ENCODE data around the gene CDHR3.

Gene CDHR3

GRCh38 chr7:106029941-106030340, 66.9 kb downstream of the CDHR3 start:
- DNase-seq = peak; percentile 68

GRCh38 chr7:106031300-106032035, 68.4 kb downstream of the CDHR3 start:
- DNase-seq = no peak

GRCh38 chr7:106032295-106032694, 69.2 kb downstream of the CDHR3 start:
- DNase-seq = no peak

DNA sequence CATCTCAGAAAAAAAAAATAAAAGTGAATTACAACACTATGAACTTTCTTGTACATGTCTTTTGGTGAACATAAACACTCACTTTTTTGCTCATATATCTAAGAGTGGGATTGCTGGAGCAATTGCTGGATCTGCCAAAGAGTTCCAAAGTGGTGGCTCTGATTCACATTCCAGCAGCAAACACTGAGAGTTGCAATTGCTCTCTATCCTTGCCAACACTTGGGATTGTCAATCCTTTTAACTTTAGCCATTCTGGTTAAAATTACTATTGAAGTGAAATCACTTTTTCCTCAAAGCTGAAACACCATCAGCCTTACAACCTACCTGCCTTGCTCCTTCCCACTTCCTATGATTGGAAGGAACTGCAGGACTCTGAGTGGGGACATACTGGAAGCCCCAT, 70.7 kb downstream of the CDHR3 start:
- DNase-seq = no peak

DNA sequence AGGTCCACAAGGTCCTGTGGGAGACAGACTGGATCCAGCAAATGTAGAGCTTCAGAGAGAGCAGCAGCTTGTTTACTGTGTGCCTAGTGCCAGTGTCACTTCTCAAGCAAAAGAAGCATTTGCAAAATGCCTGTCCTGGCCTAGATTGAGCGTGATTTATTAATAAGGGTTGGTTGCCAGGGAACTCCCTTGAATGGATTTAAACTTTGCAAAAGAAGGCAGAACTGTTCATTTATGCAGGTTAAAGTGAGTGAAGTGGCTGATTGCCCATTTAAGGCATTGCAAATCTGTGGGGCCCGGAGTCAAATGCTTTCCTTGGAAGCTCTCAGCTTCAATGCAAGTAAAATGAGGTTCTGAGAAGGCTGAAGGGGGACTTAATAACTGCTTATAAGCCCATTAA, 71.3 kb downstream of the CDHR3 start:
- no peak for DNase-seq

- no peak for DNase-seq
Observed at GRCh38 chr7:106035568-106035967, 72.5 kb downstream of the CDHR3 start.

DNA sequence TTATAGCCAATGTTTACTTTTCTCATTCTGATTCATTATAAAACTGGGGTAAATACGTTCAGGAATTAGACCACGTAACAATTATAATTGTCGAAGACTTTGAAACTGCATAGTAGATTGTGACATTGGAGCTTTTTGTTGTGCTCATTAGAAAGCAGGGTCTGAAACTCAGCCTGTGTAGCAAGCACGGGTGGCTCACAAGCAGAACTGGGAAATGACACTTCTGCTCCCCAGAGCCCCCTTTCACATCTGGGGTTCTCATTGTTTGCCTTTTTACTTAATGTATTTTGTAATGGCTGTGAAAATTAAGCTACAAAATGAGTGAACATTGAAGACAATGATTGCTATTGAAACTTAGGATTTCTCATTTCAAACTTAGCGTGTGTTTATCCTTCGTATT, 72.9 kb downstream of the CDHR3 start:
- DNase-seq = no peak

- no peak for DNase-seq
Observed at GRCh38 chr7:106037489-106038176, 74.6 kb downstream of the CDHR3 start.

DNA sequence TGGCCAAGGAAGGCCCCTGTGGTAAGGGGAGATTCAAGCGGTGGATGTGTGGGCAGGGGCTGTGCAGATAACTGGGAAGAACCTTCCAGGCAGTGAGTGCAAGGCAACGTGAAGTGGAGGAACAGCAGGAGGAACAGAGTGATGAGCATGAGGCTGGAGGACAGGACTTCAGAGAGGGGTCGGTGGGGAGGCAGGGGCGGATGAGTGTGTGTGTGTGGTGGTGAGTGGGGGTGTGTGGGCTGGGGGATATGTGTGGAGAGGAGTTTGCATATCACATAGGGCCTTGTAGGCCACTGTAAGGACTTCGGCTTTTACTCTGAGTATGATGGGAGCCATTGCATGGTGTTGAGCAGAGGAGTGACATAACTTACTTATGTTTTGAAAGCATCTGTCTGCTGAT, 75.2 kb downstream of the CDHR3 start:
- no peak for DNase-seq

DNA sequence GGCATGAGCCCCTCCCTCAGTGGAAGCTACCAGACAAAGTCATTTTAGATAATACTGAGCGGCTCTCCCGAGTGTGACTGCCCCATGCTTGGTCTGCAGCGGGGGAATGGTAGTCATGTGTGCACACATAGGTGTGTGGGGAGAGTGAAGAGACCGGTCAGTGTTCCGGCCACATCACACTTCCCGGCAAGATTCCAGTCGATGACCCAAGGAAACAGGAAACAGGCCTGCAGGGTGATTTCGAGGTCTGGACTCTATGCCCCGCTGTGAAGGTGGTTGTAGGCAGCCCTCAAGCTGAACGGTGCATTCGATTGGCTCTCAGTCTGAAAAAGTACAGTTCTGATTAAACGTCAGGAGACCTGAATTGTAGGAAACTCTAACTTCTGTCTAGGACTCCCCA, 75.9 kb downstream of the CDHR3 start:
- no peak for DNase-seq

- no peak for DNase-seq
Observed at GRCh38 chr7:106039486-106040060, 76.5 kb downstream of the CDHR3 start.

GRCh38 chr7:106041140-106041717, 78.2 kb downstream of the CDHR3 start:
- peak; percentile 86 for DNase-seq

- DNase-seq = no peak
Observed at GRCh38 chr7:106042196-106042611, 79.1 kb downstream of the CDHR3 start.

DNA sequence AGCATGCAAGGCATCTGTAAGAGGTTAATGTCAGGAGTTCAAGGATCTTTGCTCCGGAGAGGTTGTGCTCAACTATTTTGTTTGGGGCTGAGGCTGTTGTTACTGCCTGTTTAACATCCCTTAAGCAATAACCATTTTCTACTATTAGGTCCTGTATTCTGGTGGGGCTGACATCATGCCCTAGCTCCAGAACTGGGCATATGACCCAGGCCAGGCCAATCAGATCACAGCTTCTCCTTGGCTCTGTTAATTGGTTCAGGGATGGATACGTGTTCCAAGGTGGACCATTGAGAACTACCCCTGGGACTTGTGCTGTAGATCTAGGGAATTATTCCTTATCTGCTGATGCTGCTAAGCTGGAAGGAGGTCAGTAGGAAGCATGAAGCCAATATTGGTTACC, 82.1 kb downstream of the CDHR3 start:
- DNase-seq = no peak

- no peak for DNase-seq
Observed at GRCh38 chr7:106045586-106045985, 82.5 kb downstream of the CDHR3 start.

GRCh38 chr7:106047184-106047583, 84.1 kb downstream of the CDHR3 start:
- DNase-seq = no peak

GRCh38 chr7:106047818-106048705, 85.0 kb downstream of the CDHR3 start:
- no peak for DNase-seq

DNA sequence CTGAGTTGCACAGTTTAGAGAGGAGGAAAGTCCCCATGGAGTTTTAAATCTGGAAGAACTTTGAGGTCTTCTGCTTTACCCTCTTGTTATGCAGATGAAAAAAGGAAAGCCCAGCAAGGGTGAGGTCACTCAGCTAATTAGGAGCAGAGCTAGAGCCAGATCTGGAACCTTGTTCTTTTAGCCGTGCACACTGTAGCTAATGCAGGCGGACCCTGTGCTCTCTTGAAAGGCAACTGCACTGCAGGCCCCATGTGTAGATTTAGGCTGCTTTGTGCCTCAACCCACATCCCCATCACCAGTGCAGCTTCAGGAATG, 85.6 kb downstream of the CDHR3 start:
- no peak for DNase-seq

- no peak for DNase-seq
Observed at GRCh38 chr7:106049139-106049752, 86.2 kb downstream of the CDHR3 start.

GRCh38 chr7:106050002-106050745, 87.1 kb downstream of the CDHR3 start:
- peak; percentile 27 for DNase-seq

DNA sequence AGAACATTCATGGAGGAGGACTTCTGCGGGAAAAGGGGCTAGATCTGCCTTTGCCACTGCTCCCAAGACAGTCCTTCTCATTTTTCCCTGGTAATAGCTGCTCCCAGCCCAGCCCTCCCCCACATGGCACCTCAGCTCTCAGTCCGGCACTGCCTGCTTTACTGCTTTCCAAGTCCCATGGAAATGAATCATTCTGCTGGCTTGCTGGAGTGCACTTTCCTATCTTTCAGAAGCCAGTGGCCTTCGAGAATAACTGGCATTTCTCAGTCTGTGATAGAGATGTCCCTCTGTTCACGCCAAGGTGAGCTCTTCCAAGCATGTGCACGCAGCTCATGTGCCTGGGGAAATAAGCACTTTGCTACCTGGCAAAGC, 87.7 kb downstream of the CDHR3 start:
- no peak for DNase-seq

DNA sequence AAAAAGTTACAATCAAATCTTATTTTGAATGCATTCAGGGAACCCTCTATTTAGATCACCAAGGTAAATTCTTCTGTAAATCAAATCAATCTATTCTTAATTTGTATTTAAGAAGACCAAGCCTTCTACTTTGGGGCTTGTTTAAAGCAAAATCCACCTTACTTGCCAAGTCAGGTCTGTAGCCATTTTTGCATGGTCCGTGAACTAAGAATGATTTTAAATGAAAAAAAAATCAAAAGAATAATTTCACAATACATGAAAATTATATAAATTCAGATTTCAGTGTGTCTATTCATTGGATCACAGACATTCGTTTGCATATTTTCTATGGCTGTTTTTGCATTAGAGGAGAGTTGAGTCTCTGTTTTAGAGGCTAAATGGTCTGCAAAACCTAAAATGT, 89.6 kb downstream of the CDHR3 start:
- no peak for DNase-seq

Measured in DMS53 (cell line).